Hepatocyte (in vitro differentiated cells): ENCODE results near the gene SLC1A4.

Experiments
- EZH2 ChIP-seq: fragments of 200-600 bp; sonication (generic); IDR thresholded peaks from 2 replicates; pipeline ENCODE4 v1.6.1; 2016; ENCODE audit warnings: antibody characterized with exemption, mild to moderate bottlenecking, borderline replicate concordance
- EZH2phosphoT487 ChIP-seq: fragments of 200-600 bp; sonication (generic); IDR thresholded peaks from one replicate; pipeline ENCODE4 v1.6.1; 2018; ENCODE audit warnings: antibody characterized with exemption, mild to moderate bottlenecking, low read depth, moderate library complexity; ENCODE audit not compliant: unreplicated experiment, severe bottlenecking
- TF ChIP-seq, protein P1 (sequence below): fragments of 200-600 bp; sonication (generic); IDR thresholded peaks from 2 replicates; pipeline ENCODE4 v1.5.1; 2016; ENCODE audit warnings: antibody characterized with exemption, mild to moderate bottlenecking; ENCODE audit not compliant: poor library complexity

DNA sequence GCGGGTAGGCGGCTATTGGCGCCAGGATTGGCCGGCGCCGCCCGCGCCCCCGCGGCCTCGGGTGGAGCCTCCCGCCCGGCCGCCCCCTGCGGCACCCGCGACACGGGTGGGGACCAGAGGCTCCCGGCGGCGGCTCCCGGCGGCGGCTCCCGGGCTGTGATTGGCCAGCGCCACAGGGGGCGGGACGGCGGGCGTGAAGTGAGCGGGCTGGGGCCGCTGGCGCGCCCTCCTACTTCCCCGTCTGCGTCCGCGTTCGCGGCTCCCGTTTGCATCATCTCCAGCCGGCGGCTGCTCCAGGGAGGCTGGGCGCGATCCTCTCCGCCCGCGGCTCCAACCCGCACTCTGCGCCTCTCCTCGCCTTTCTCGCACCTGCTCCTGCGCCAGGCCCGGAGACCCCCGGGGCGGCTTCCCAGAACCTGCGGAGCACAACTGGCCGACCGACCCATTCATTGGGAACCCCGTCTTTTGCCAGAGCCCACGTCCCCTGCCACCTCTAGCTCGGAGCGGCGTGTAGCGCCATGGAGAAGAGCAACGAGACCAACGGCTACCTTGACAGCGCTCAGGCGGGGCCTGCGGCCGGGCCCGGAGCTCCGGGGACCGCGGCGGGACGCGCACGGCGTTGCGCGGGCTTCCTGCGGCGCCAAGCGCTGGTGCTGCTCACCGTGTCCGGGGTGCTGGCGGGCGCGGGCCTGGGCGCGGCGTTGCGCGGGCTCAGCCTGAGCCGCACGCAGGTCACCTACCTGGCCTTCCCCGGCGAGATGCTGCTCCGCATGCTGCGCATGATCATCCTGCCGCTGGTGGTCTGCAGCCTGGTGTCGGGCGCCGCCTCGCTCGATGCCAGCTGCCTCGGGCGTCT, at the start of gene SLC1A4:
- TF ChIP-seq, protein P1, sequence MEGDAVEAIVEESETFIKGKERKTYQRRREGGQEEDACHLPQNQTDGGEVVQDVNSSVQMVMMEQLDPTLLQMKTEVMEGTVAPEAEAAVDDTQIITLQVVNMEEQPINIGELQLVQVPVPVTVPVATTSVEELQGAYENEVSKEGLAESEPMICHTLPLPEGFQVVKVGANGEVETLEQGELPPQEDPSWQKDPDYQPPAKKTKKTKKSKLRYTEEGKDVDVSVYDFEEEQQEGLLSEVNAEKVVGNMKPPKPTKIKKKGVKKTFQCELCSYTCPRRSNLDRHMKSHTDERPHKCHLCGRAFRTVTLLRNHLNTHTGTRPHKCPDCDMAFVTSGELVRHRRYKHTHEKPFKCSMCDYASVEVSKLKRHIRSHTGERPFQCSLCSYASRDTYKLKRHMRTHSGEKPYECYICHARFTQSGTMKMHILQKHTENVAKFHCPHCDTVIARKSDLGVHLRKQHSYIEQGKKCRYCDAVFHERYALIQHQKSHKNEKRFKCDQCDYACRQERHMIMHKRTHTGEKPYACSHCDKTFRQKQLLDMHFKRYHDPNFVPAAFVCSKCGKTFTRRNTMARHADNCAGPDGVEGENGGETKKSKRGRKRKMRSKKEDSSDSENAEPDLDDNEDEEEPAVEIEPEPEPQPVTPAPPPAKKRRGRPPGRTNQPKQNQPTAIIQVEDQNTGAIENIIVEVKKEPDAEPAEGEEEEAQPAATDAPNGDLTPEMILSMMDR = no peak
- no peak for TF ChIP-seq EZH2
- TF ChIP-seq EZH2phosphoT487 = no peak
